Fibroblast of lung (primary cell): ENCODE measurements around the gene TRIM67. TPM values are rescaled to one million over a fixed set of nuclear protein-coding genes. Genes with fewer than 3 reads are reported as not detected.

Experiments
- DNase-seq, 2 donors: peaks; one replicate each; pipeline versions ENCODE4 v3.0.0 to v3.0.0-alpha.2; 2010; ENCODE audit warnings: low read depth in 2 of 2
- H2AFZ ChIP-seq: 2 replicates; pipeline ENCODE4 v1.5.1; 2012; ENCODE audit warnings: low read length, control low read depth, inconsistent platforms
- H3K27ac ChIP-seq: 2 replicates; pipeline ENCODE4 v1.5.1; 2011; ENCODE audit warnings: low read length, control low read depth; ENCODE audit not compliant: insufficient read depth
- H3K27me3 ChIP-seq: 2 replicates; pipeline ENCODE4 v1.5.1; 2011; ENCODE audit warnings: mild to moderate bottlenecking, low read length; ENCODE audit not compliant: control insufficient read depth, insufficient read depth
- H3K36me3 ChIP-seq: 2 replicates; pipeline ENCODE4 v1.5.1; 2011; ENCODE audit warnings: low read length; ENCODE audit not compliant: control insufficient read depth, insufficient read depth
- H3K4me1 ChIP-seq: 2 replicates; pipeline ENCODE4 v1.5.1; 2011; ENCODE audit warnings: low read length; ENCODE audit not compliant: control insufficient read depth, insufficient read depth; ENCODE audit errors: extremely low read depth
- H3K4me2 ChIP-seq: 2 replicates; pipeline ENCODE4 v1.5.1; 2011; ENCODE audit warnings: low read length, control low read depth; ENCODE audit not compliant: insufficient read depth; ENCODE audit errors: extremely low read depth
- H3K4me3 ChIP-seq, 4 experiments: fragments of 200-600 bp in 1 of 4; sonication (generic) in 1 of 4; replicated peaks in 1 of 4; 2 replicates each; pipeline ENCODE4 v1.5.1; 2011 to 2016; ENCODE audit warnings: low read length in 4 of 4, low read depth in 3 of 4, mild to moderate bottlenecking in 3 of 4, control low read depth in 2 of 4, inconsistent platforms in 1 of 4, mixed read lengths in 1 of 4; ENCODE audit not compliant: insufficient read depth in 1 of 4; ENCODE audit errors: control extremely low read depth in 1 of 4
- H3K79me2 ChIP-seq: 2 replicates; pipeline ENCODE4 v1.5.1; 2012; ENCODE audit warnings: mild to moderate bottlenecking, low read length, inconsistent platforms; ENCODE audit not compliant: control insufficient read depth, insufficient read depth
- H3K9ac ChIP-seq: 2 replicates; pipeline ENCODE4 v1.5.1; 2011; ENCODE audit warnings: mild to moderate bottlenecking, low read length, control low read depth; ENCODE audit not compliant: insufficient read depth
- H3K9me3 ChIP-seq: 2 replicates; pipeline ENCODE4 v1.5.1; 2012; ENCODE audit warnings: low read depth, low read length; ENCODE audit not compliant: control insufficient read depth, insufficient read depth
- H4K20me1 ChIP-seq: 2 replicates; pipeline ENCODE4 v1.5.1; 2011; ENCODE audit warnings: low read length; ENCODE audit not compliant: control insufficient read depth, insufficient read depth; ENCODE audit errors: extremely low read depth
- EZH2 ChIP-seq: IDR thresholded peaks from 2 replicates; pipeline ENCODE4 v1.5.1; 2012; ENCODE audit warnings: low read length, control low read depth, mild to moderate bottlenecking; ENCODE audit errors: missing control alignments
- polyA plus RNA-seq, 2 donors: library from polyadenylated mRNA; depleted of rRNA in 1 of 2; stranded (reverse) in 1 of 2; unstranded in 1 of 2; fragments of >200 nt; gene quantifications; 2 replicates each; pipeline ENCODE4 v1.2.1, GENCODE V29; 2011 to 2012; ENCODE audit warnings: missing spikeins in 1 of 2
- total RNA-seq: library from RNA; depleted of rRNA; stranded (reverse); fragments of >200 nt; gene quantifications from 2 replicates; pipeline ENCODE4 v1.2.1, GENCODE V29; 2014
- TF ChIP-seq, protein P1 (sequence below), 2 donors: IDR thresholded peaks in 1 of 2; conservative IDR thresholded peaks in 1 of 2; 1 replicate in 1 of 2; 2 replicates in 1 of 2; pipeline ENCODE4 v1.5.1; 2011 to 2012; ENCODE audit warnings: low read length in 2 of 2, control low read depth in 1 of 2, inconsistent platforms in 1 of 2, low read depth in 1 of 2, mild to moderate bottlenecking in 1 of 2

Gene TRIM67
- total and polyA plus RNA-seq, 2 donors (not counting 1 experiment from before 2014, with no cell fraction given) = 0.02 to 0.17 TPM

DNA sequence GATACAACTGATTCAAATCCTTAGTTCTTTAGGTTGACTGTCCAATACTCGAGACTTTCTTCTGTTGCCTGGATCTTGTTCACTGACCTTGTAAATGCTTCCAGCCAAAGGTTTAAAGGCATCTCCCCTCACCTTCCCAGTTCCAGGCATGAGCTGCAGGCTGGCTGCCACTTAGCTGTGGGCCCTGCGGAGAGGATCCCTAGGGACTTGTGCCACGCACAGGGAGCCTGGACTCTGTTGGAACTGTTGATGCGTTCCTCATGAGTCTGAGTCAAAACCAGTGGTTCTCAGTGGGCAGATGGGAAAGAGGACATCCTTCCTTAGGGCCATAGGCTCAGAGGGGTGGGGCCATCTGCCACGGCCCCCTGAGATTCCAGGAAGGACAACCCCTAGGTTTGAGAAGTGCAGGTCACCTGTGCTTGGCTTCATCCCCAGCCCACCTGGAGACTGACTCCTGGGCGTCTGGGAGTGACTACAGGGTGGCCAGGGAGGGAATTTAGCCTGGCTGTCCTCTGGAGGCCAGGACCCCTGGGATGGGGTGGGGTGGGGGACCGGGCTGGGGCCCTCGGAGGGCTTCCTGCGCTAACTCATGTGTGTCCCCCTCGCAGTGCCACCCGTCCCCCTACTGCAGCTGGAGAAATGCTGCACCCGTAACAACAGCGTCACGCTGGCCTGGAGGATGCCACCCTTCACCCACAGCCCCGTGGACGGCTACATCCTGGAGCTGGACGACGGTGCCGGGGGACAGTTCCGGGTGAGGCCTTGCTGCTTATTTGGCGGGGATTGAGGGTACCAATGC is 41.6 kb downstream of the TRIM67 start:
- Histone ChIP-seq H3K79me2 (no peaks in the 10 kb centered on the region), H3K36me3 (no peaks in the 10 kb centered on the region), H3K4me1 (no peaks in the 10 kb centered on the region), H3K9ac (no peak overlapping the region), H4K20me1 (no peaks in the 10 kb centered on the region), H3K27ac (no peak overlapping the region), H3K27me3 (peaks cover 2% of the 10 kb centered on the region), H2AFZ (no peak overlapping the region), H3K4me2 (no peak overlapping the region), H3K9me3 (no peaks in the 10 kb centered on the region), H3K4me3 (no peak overlapping the region)
- TF ChIP-seq EZH2 = no peak
- TF ChIP-seq, protein P1, sequence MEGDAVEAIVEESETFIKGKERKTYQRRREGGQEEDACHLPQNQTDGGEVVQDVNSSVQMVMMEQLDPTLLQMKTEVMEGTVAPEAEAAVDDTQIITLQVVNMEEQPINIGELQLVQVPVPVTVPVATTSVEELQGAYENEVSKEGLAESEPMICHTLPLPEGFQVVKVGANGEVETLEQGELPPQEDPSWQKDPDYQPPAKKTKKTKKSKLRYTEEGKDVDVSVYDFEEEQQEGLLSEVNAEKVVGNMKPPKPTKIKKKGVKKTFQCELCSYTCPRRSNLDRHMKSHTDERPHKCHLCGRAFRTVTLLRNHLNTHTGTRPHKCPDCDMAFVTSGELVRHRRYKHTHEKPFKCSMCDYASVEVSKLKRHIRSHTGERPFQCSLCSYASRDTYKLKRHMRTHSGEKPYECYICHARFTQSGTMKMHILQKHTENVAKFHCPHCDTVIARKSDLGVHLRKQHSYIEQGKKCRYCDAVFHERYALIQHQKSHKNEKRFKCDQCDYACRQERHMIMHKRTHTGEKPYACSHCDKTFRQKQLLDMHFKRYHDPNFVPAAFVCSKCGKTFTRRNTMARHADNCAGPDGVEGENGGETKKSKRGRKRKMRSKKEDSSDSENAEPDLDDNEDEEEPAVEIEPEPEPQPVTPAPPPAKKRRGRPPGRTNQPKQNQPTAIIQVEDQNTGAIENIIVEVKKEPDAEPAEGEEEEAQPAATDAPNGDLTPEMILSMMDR (conservative IDR thresholded peaks at IDR 0.05 in 1 of 2, IDR thresholded peaks at IDR 0.05 in 1 of 2; ENCODE audit: low read depth in 1 of 2, low read length in 2 of 2) = no peak
- DNase-seq = no peak

DNA sequence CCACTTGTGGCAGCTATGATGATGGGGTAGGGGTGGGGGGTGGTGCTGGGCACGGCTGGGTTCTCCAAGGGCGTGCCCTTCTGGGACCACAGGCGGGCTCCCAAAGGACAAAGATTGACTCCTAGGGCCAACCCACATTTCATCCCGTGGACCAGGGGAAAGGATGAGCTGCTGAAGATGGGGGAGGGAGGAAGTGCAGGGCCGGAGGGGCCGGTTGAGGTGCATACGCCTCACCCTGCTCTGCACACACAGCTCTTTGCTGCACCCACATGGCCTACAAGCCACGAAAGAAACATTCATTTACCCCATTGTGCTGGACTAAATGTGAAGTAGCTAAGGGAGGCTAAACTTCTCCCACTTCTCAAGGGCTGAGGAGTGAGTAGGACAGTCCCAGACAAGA is 45.0 kb downstream of the TRIM67 start:
- no peak overlapping the region for H3K27ac ChIP-seq
- no peak overlapping the region for H3K9ac ChIP-seq
- H4K20me1 ChIP-seq = no peaks in the 10 kb centered on the region
- no peak overlapping the region for H3K4me2 ChIP-seq
- no peak overlapping the region for H3K4me3 ChIP-seq
- H3K27me3 ChIP-seq = peaks cover 2% of the 10 kb centered on the region
- H3K79me2 ChIP-seq = no peaks in the 10 kb centered on the region
- no peaks in the 10 kb centered on the region for H3K4me1 ChIP-seq
- peak in 1 of 2 donors; percentile 12 for DNase-seq
- H3K36me3 ChIP-seq = no peaks in the 10 kb centered on the region
- no peak overlapping the region for H2AFZ ChIP-seq
- no peaks in the 10 kb centered on the region for H3K9me3 ChIP-seq
- TF ChIP-seq, protein P1 (conservative IDR thresholded peaks at IDR 0.05 in 1 of 2, IDR thresholded peaks at IDR 0.05 in 1 of 2; ENCODE audit: low read depth in 1 of 2, low read length in 2 of 2) = no peak
- no peak for TF ChIP-seq EZH2

DNA sequence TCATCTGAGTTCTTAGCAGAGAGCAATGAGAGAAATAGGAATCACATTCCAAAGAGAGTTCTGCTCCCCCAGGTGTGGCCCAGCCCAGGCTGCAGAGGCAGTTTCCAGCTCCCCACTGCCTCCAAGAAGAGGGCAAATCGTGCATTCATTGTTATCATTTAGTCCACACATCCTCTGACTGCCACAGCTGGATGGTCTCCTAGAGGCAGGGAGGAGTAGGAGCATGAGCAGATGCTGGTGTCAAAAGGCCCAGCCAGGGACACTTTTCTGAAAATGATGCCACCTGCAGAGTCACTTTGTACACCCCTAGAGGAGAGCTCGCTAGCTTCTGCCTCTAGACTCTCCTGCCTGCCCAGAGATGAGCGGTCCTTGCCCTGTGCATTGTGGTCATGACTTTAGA is 45.6 kb downstream of the TRIM67 start:
- no peaks in the 10 kb centered on the region for H3K9me3 ChIP-seq
- H4K20me1 ChIP-seq = no peaks in the 10 kb centered on the region
- H2AFZ ChIP-seq = no peak overlapping the region
- no peak overlapping the region for H3K27ac ChIP-seq
- no peak overlapping the region for H3K9ac ChIP-seq
- H3K4me1 ChIP-seq = no peaks in the 10 kb centered on the region
- H3K4me2 ChIP-seq = no peak overlapping the region
- no peak overlapping the region for H3K4me3 ChIP-seq
- no peaks in the 10 kb centered on the region for H3K79me2 ChIP-seq
- no peak for TF ChIP-seq EZH2
- TF ChIP-seq, protein P1 (conservative IDR thresholded peaks at IDR 0.05 in 1 of 2, IDR thresholded peaks at IDR 0.05 in 1 of 2; ENCODE audit: low read depth in 1 of 2, low read length in 2 of 2) = no peak
- H3K27me3 ChIP-seq = peaks cover 2% of the 10 kb centered on the region
- no peaks in the 10 kb centered on the region for H3K36me3 ChIP-seq
- no peak for DNase-seq
